Measurements from ENCODE around the gene MRPL52.

GRCh38 chr14:22872833-22873520, 43.3 kb downstream of the MRPL52 start:
- TF ChIP-seq POLR2A (IDR thresholded peaks at IDR 0.05; ENCODE audit: low read length) (no peak), GATA1 (IDR thresholded peaks at IDR 0.05; ENCODE audit: low read depth, low read length) (no peak)
